Left lung (tissue), 14 donors: ENCODE results near the gene BPHL. TPM values are rescaled to one million over a fixed set of nuclear protein-coding genes. Genes with fewer than 3 reads are reported as not detected.

Experiments
- ATAC-seq: fragments of 200-7000 bp; cut with Tn5 transposase; one replicate; pipeline ENCODE4 v1.9.1; 2020; ENCODE audit warnings: moderate library complexity
- DNase-seq, 4 donors: peaks; one replicate each; pipeline ENCODE4 v3.0.0-alpha.2; 2013 to 2020
- H3K27ac ChIP-seq, 2 donors: fragments of 200-600 bp; sonication (generic) in 1 of 2; one replicate each; pipeline versions ENCODE4 v1.5.0 to v1.8.0; 2020 to 2021
- H3K27me3 ChIP-seq, 2 donors: fragments of 200-600 bp; sonication (generic) in 1 of 2; one replicate each; pipeline versions ENCODE4 v1.5.0 to v1.8.0; 2020 to 2021
- H3K36me3 ChIP-seq, 2 donors: fragments of 200-600 bp; sonication (generic) in 1 of 2; one replicate each; pipeline versions ENCODE4 v1.5.0 to v1.8.0; 2020 to 2021
- H3K4me1 ChIP-seq, 2 donors: fragments of 200-600 bp; one replicate each; pipeline ENCODE4 v1.8.0; 2021
- H3K4me3 ChIP-seq, 2 donors: fragments of 200-600 bp; sonication (generic) in 1 of 2; one replicate each; pipeline versions ENCODE4 v1.5.0 to v1.8.0; 2020 to 2021; ENCODE audit warnings: mild to moderate bottlenecking in 1 of 2
- H3K9me3 ChIP-seq, 2 donors: fragments of 200-600 bp; sonication (generic) in 1 of 2; one replicate each; pipeline versions ENCODE4 v1.5.0 to v1.8.0; 2020 to 2021
- CTCF ChIP-seq, 2 donors: fragments of 200-600 bp; sonication (generic) in 1 of 2; IDR thresholded peaks; one replicate each; pipeline versions ENCODE4 v1.5.0 to v1.8.0; 2021; ENCODE audit warnings: antibody characterized with exemption in 2 of 2
- intact Hi-C, 2 donors: fragments of 100-400 bp; cut with DNase I; formaldehyde crosslinking; loops; one replicate each; pipeline versions ENCODE4 v1.11.2 to v1.14.2; 2022
- long read RNA-seq, 12 donors: library from polyadenylated mRNA in 2 of 12; unstranded in 2 of 12; transcript quantifications; one replicate each; pipeline ENCODE4 v2.0.0 and lab custom pipeline, GENCODE V29; 2019 to 2026
- polyA plus RNA-seq, 6 donors: library from polyadenylated mRNA; unstranded; fragments of 120-200 nt; gene quantifications; one replicate each; pipeline ENCODE4 v1.2.1, GENCODE V29; 2013; ENCODE audit not compliant: insufficient read length in 6 of 6
- total RNA-seq, 2 donors: library from RNA; stranded (reverse); fragmentation: NEBNext Ultra II Directional; extraction: Animal tissue kit (Norgen Biotek cat#: 25700); gene quantifications; one replicate each; pipeline ENCODE4 v1.2.1, GENCODE V29; 2021
- donor health status: DM: no; HTN: yes; CAD: no.
- donor health status: DM: no; HTN: no; CAD: no.

Gene BPHL
- total RNA-seq (10 to 100 TPM; 13.1 to 14.9 TPM), polyA plus RNA-seq (10 to 100 TPM; 37.6 to 47.9 (median 42.8) TPM)
- long read RNA-seq, donor 1, transcript BPHL-203 (7 exons, 1,928 nt): major isoform, 5 of 15 reads
- long read RNA-seq, donor 1, partial matches to known transcripts: 6 of 15 reads
- long read RNA-seq, donor 1, other reads (novel, unspliced or antisense): 0 of 15 reads
- long read RNA-seq, donor 2, transcript BPHL-203 (7 exons, 1,928 nt): major isoform, 9 of 23 reads
- long read RNA-seq, donor 2, partial matches to known transcripts: 9 of 23 reads
- long read RNA-seq, donor 2, other reads (novel, unspliced or antisense): 0 of 23 reads
- long read RNA-seq, donor 3, transcript BPHL-203 (7 exons, 1,928 nt): major isoform, 15 of 16 reads
- long read RNA-seq, donor 3, partial matches to known transcripts: 0 of 16 reads
- long read RNA-seq, donor 3, other reads (novel, unspliced or antisense): 0 of 16 reads
- long read RNA-seq, donor 4, transcript BPHL-203 (7 exons, 1,928 nt): major isoform, 14 of 15 reads
- long read RNA-seq, donor 4, partial matches to known transcripts: 0 of 15 reads
- long read RNA-seq, donor 4, other reads (novel, unspliced or antisense): 1 of 15 reads
- long read RNA-seq, donor 5, transcript BPHL-203 (7 exons, 1,928 nt): major isoform, 10 of 44 reads
- long read RNA-seq, donor 5, partial matches to known transcripts: 17 of 44 reads
- long read RNA-seq, donor 5, other reads (novel, unspliced or antisense): 16 of 44 reads
- long read RNA-seq, donor 6, transcript BPHL-203 (7 exons, 1,928 nt): major isoform, 12 of 19 reads
- long read RNA-seq, donor 6, partial matches to known transcripts: 5 of 19 reads
- long read RNA-seq, donor 6, other reads (novel, unspliced or antisense): 0 of 19 reads
- long read RNA-seq, donor 7, transcript BPHL-203 (7 exons, 1,928 nt): major isoform, 16 of 24 reads
- long read RNA-seq, donor 7, partial matches to known transcripts: 6 of 24 reads
- long read RNA-seq, donor 7, other reads (novel, unspliced or antisense): 0 of 24 reads
- long read RNA-seq, donor 8, transcript BPHL-203 (7 exons, 1,928 nt): major isoform, 10 of 54 reads
- long read RNA-seq, donor 8, partial matches to known transcripts: 9 of 54 reads
- long read RNA-seq, donor 8, other reads (novel, unspliced or antisense): 34 of 54 reads
- long read RNA-seq, donor 9: 0 reads
- long read RNA-seq, donor 10, transcript BPHL-203 (7 exons, 1,928 nt): major isoform, 18 of 19 reads
- long read RNA-seq, donor 10, partial matches to known transcripts: 0 of 19 reads
- long read RNA-seq, donor 10, other reads (novel, unspliced or antisense): 1 of 19 reads
- long read RNA-seq, donor 11, transcript BPHL-203 (7 exons, 1,928 nt): major isoform, 7 of 2,451 reads
- long read RNA-seq, donor 11, partial matches to known transcripts: 2,364 of 2,451 reads
- long read RNA-seq, donor 11, other reads (novel, unspliced or antisense): 78 of 2,451 reads
- long read RNA-seq, donor 12, transcript BPHL-203 (7 exons, 1,928 nt): major isoform, 12 of 48 reads
- long read RNA-seq, donor 12, partial matches to known transcripts: 35 of 48 reads
- long read RNA-seq, donor 12, other reads (novel, unspliced or antisense): 0 of 48 reads

- no peak for TF ChIP-seq CTCF (IDR thresholded peaks at IDR 0.05)
Observed at GRCh38 chr6:3118353-3119039, at the start of gene BPHL. BPHL (plus strand) TSS chr6:3118711; CDS start chr6:3118741, 30 bp downstream.

GRCh38 chr6:3071568-3071967 lies 46.9 kb upstream of the BPHL start:
- TF ChIP-seq CTCF (IDR thresholded peaks at IDR 0.05): no peak
- intact Hi-C loops: no loop called here
- DNase-seq: no peak
- Histone ChIP-seq H3K36me3 (peaks cover 0 to 4% of the 10 kb centered on the region in 2 donors), H3K27me3 (no peaks in the 10 kb centered on the region), H3K27ac (no peak overlapping the region), H3K4me3 (no peak overlapping the region), H3K9me3 (no peaks in the 10 kb centered on the region), H3K4me1 (peaks cover 18 to 61% of the 10 kb centered on the region in 2 donors)
- ATAC-seq: no peak

More at GRCh38 chr6:3118353-3119039, at the start of gene BPHL:
- peak; percentile 99 for ATAC-seq
- DNase-seq: peak; percentile 97 to 100 (median 98)
- peak within 1 kb of the TSS; percentile 84 to 90 for H3K27ac ChIP-seq
- H3K27me3 ChIP-seq: no peaks in the 10 kb centered on the region
- intact Hi-C loops: no loop called here
- peak within 1 kb of the TSS; percentile 85 to 92 for H3K4me3 ChIP-seq
- peaks cover 6 to 20% of the 10 kb centered on the region in 2 donors for H3K36me3 ChIP-seq
- peaks cover 0 to 17% of the 10 kb centered on the region in 2 donors for H3K4me1 ChIP-seq
- H3K9me3 ChIP-seq: no peaks in the 10 kb centered on the region

- DNase-seq (peak in 1 of 4 donors; percentile 46), ATAC-seq (no peak)
- Histone ChIP-seq H3K4me1 (peaks cover 18 to 53% of the 10 kb centered on the region in 2 donors), H3K9me3 (no peaks in the 10 kb centered on the region), H3K4me3 (no peak overlapping the region), H3K27ac (no peak overlapping the region), H3K27me3 (no peaks in the 10 kb centered on the region), H3K36me3 (peaks cover 0 to 15% of the 10 kb centered on the region in 2 donors)
- intact Hi-C loops: no loop called here
- TF ChIP-seq CTCF (IDR thresholded peaks at IDR 0.05): no peak
Observed at GRCh38 chr6:3072798-3073197, 45.7 kb upstream of the BPHL start.

GRCh38 chr6:3073382-3073781 lies 45.1 kb upstream of the BPHL start:
- Histone ChIP-seq H3K36me3 (peaks cover 0 to 21% of the 10 kb centered on the region in 2 donors), H3K27ac (no peak overlapping the region), H3K27me3 (no peaks in the 10 kb centered on the region), H3K9me3 (no peaks in the 10 kb centered on the region), H3K4me1 (peaks cover 18 to 51% of the 10 kb centered on the region in 2 donors), H3K4me3 (no peak overlapping the region)
- no peak for DNase-seq
- intact Hi-C loops: no loop called here
- no peak for ATAC-seq
- TF ChIP-seq CTCF (IDR thresholded peaks at IDR 0.05): no peak
